H1 (cell line): ENCODE results near the gene RAB7B. TPM values are rescaled to one million over a fixed set of nuclear protein-coding genes. Genes with fewer than 3 reads are reported as not detected.

ENCODE experiments used
- CTCF ChIA-PET: fragments of 300-600 bp; sonication (Branson Sonifier 250); formaldehyde crosslinking; loops from one replicate; lab custom pipeline; 2021; ENCODE audit not compliant: partially characterized antibody; lab: Charles Lee
- POLR2A ChIA-PET: fragments of 300-600 bp; sonication (Branson Sonifier 250); formaldehyde crosslinking; loops from one replicate; lab custom pipeline; 2021; ENCODE audit warnings: inconsistent platforms; ENCODE audit not compliant: partially characterized antibody; lab: Charles Lee
- DNase-seq, 2 experiments: peaks; one replicate each; pipeline versions ENCODE4 v3.0.0 to v3.0.0-alpha.2; 2010 to 2022; ENCODE audit warnings: low spot score in 2 of 2, low read depth in 1 of 2, mixed read lengths in 1 of 2
- FAIRE-seq: peaks from 2 replicates; lab custom pipeline; 2011; peaks lifted over from hg19 to GRCh38; lab: Jason Lieb, UNC
- H2AFZ ChIP-seq: 2 replicates; pipeline ENCODE4 v1.8.1; 2012; ENCODE audit warnings: low read length, inconsistent platforms
- H2AK5ac ChIP-seq: 2 replicates; pipeline ENCODE4 v1.6.1; 2013; ENCODE audit warnings: low read depth, low read length
- H2BK120ac ChIP-seq: replicated peaks from 2 replicates; pipeline ENCODE3; 2013; ENCODE audit warnings: low read depth, low read length, inconsistent platforms
- H2BK12ac ChIP-seq: 2 replicates; pipeline ENCODE4 v1.6.1; 2013; ENCODE audit warnings: low read depth, low read length
- H2BK15ac ChIP-seq: 2 replicates; pipeline ENCODE4 v1.6.1; 2013; ENCODE audit warnings: low read length
- H2BK20ac ChIP-seq: 2 replicates; pipeline ENCODE4 v1.6.1; 2013; ENCODE audit warnings: low read length
- H2BK5ac ChIP-seq: 2 replicates; pipeline ENCODE4 v1.6.1; 2013; ENCODE audit warnings: low read depth, low read length
- H3K14ac ChIP-seq: 2 replicates; pipeline ENCODE4 v1.6.1; 2013; ENCODE audit warnings: inconsistent platforms; ENCODE audit not compliant: insufficient read length
- H3K18ac ChIP-seq: 2 replicates; pipeline ENCODE4 v1.6.1; 2013; ENCODE audit warnings: low read length; ENCODE audit errors: extremely low read depth
- H3K23ac ChIP-seq: 2 replicates; pipeline ENCODE4 v1.6.1; 2013; ENCODE audit warnings: inconsistent platforms; ENCODE audit not compliant: insufficient read length
- H3K23me2 ChIP-seq: 2 replicates; pipeline ENCODE4 v1.6.1; 2013; ENCODE audit warnings: low read depth, low read length
- H3K27ac ChIP-seq: 2 replicates; pipeline ENCODE4 v1.6.1; 2011; ENCODE audit warnings: low read depth, low read length, inconsistent platforms
- H3K27me3 ChIP-seq, 4 experiments: replicated peaks in 1 of 4; 1 replicate in 1 of 4; 2 replicates in 3 of 4; pipeline versions ENCODE4 v1.6.1 to v1.8.1; 2011 to 2013; ENCODE audit warnings: low read length in 3 of 4, mild to moderate bottlenecking in 3 of 4, inconsistent platforms in 2 of 4, mixed read lengths in 2 of 4, moderate library complexity in 1 of 4; ENCODE audit not compliant: control insufficient read depth in 3 of 4, insufficient read depth in 3 of 4; ENCODE audit errors: extremely low read depth in 1 of 4
- H3K36me3 ChIP-seq, 4 experiments: 2 replicates each; pipeline versions ENCODE4 v1.6.1 to v1.8.1; 2011 to 2013; ENCODE audit warnings: mild to moderate bottlenecking in 4 of 4, low read length in 3 of 4, moderate library complexity in 2 of 4, control low read depth in 1 of 4, inconsistent platforms in 1 of 4; ENCODE audit not compliant: insufficient read depth in 4 of 4, control insufficient read depth in 2 of 4
- H3K4ac ChIP-seq: replicated peaks from 2 replicates; pipeline ENCODE3; 2013; ENCODE audit warnings: low read length, low read depth, mixed read lengths, inconsistent platforms; ENCODE audit not compliant: insufficient read length
- H3K4me1 ChIP-seq, 4 experiments: replicated peaks in 1 of 4; 1 replicate in 1 of 4; 2 replicates in 3 of 4; pipeline versions ENCODE4 v1.6.1 to v1.8.1; 2011 to 2013; ENCODE audit warnings: low read length in 3 of 4, inconsistent platforms in 2 of 4, mixed read lengths in 1 of 4; ENCODE audit not compliant: insufficient read depth in 4 of 4, control insufficient read depth in 3 of 4
- H3K4me2 ChIP-seq, 2 experiments: 2 replicates each; pipeline versions ENCODE4 v1.6.1 to v1.8.1; 2011 to 2013; ENCODE audit warnings: low read depth in 2 of 2, low read length in 2 of 2, control low read depth in 1 of 2, inconsistent platforms in 1 of 2, mild to moderate bottlenecking in 1 of 2; ENCODE audit not compliant: insufficient read depth in 1 of 2
- H3K4me3 ChIP-seq, 4 experiments: fragments of 200-600, 300-600 bp in 1 of 4; sonication (generic), shearing (Covaris generic), sonication (Bioruptor Twin) in 1 of 4; 2 replicates each; pipeline versions ENCODE4 v1.5.1 to v1.8.1; 2011 to 2016; ENCODE audit warnings: low read length in 4 of 4, low read depth in 3 of 4, control low read depth in 2 of 4, inconsistent platforms in 2 of 4, mild to moderate bottlenecking in 2 of 4, mixed read lengths in 1 of 4, moderate library complexity in 1 of 4; ENCODE audit not compliant: insufficient read depth in 2 of 4; ENCODE audit errors: extremely low read depth in 1 of 4
- H3K56ac ChIP-seq: replicated peaks from 2 replicates; pipeline ENCODE3; 2013; ENCODE audit warnings: low read depth, mild to moderate bottlenecking, mixed read lengths, low read length, inconsistent platforms; ENCODE audit not compliant: insufficient read length
- H3K79me1 ChIP-seq: 2 replicates; pipeline ENCODE4 v1.6.1; 2013; ENCODE audit warnings: low read depth, low read length, control low read depth
- H3K79me2 ChIP-seq, 2 experiments: 2 replicates each; pipeline versions ENCODE4 v1.6.1 to v1.8.1; 2012 to 2013; ENCODE audit warnings: low read length in 2 of 2, mild to moderate bottlenecking in 2 of 2, inconsistent platforms in 1 of 2; ENCODE audit not compliant: insufficient read depth in 2 of 2, control insufficient read depth in 1 of 2
- H3K9ac ChIP-seq, 4 experiments: replicated peaks in 1 of 4; 1 replicate in 1 of 4; 2 replicates in 3 of 4; pipeline versions ENCODE4 v1.6.1 to v1.8.1; 2011 to 2013; ENCODE audit warnings: low read depth in 3 of 4, low read length in 3 of 4, control low read depth in 2 of 4, mild to moderate bottlenecking in 2 of 4, moderate library complexity in 2 of 4, inconsistent platforms in 1 of 4; ENCODE audit errors: extremely low read depth in 1 of 4
- H3K9me3 ChIP-seq, 2 experiments: 2 replicates each; pipeline versions ENCODE4 v1.6.1 to v1.8.1; 2012 to 2013; ENCODE audit warnings: mild to moderate bottlenecking in 2 of 2, moderate library complexity in 2 of 2, control low read depth in 1 of 2, inconsistent platforms in 1 of 2, low read depth in 1 of 2, low read length in 1 of 2, mixed read lengths in 1 of 2; ENCODE audit not compliant: insufficient read depth in 2 of 2
- H4K20me1 ChIP-seq, 2 experiments: replicated peaks in 1 of 2; 2 replicates each; pipeline versions ENCODE3 to v1.8.1; 2011 to 2013; ENCODE audit warnings: inconsistent platforms in 2 of 2, low read length in 2 of 2, mild to moderate bottlenecking in 1 of 2; ENCODE audit not compliant: insufficient read depth in 2 of 2, control insufficient read depth in 1 of 2
- H4K5ac ChIP-seq: 2 replicates; pipeline ENCODE4 v1.6.1; 2013; ENCODE audit warnings: low read length, low read depth, mixed read lengths, inconsistent platforms; ENCODE audit not compliant: insufficient read length
- H4K8ac ChIP-seq: 2 replicates; pipeline ENCODE4 v1.8.0; 2013; ENCODE audit warnings: mild to moderate bottlenecking, moderate library complexity, low read length, inconsistent platforms; ENCODE audit not compliant: insufficient read depth; ENCODE audit errors: extremely low read depth
- H4K91ac ChIP-seq: replicated peaks from 2 replicates; pipeline ENCODE3; 2013; ENCODE audit warnings: low read length, mixed read lengths, inconsistent platforms; ENCODE audit not compliant: insufficient read length
- CBX5 ChIP-seq: fragments of 300-800, 300-1000 bp; sonication (generic); IDR thresholded peaks from 2 replicates; pipeline ENCODE4 v1.7.1; 2016; ENCODE audit warnings: antibody characterized with exemption, low read length, low read depth
- CBX8 ChIP-seq: fragments of 300-800, 300-1000 bp; sonication (generic); IDR thresholded peaks from 2 replicates; pipeline ENCODE4 v1.7.1; 2016; ENCODE audit warnings: low read depth, low read length, borderline replicate concordance
- CEBPB ChIP-seq: IDR thresholded peaks from 2 replicates; pipeline ENCODE4 v1.6.1; 2012; ENCODE audit warnings: low read depth, low read length
- GABPA ChIP-seq: IDR thresholded peaks from 2 replicates; pipeline ENCODE4 v1.6.1; 2011; ENCODE audit warnings: mild to moderate bottlenecking, low read length, moderate library complexity, borderline replicate concordance; ENCODE audit not compliant: insufficient read depth
- HDAC6 ChIP-seq: IDR thresholded peaks from one replicate; pipeline ENCODE4 v1.7.1; 2012; ENCODE audit warnings: low read depth, mild to moderate bottlenecking, inconsistent platforms, low read length, moderate library complexity
- MAFK ChIP-seq: IDR thresholded peaks from 2 replicates; pipeline ENCODE4 v1.6.1; 2012; ENCODE audit warnings: low read depth, mild to moderate bottlenecking, improper control_type of control experiment, low read length
- NANOG ChIP-seq: IDR thresholded peaks from 2 replicates; pipeline ENCODE4 v1.6.1; 2011; ENCODE audit warnings: low read length, low read depth, mild to moderate bottlenecking, inconsistent platforms; ENCODE audit not compliant: insufficient read depth, poor library complexity, severe bottlenecking
- PHF8 ChIP-seq: fragments of 200-600 bp; sonication (generic); conservative IDR thresholded peaks from 2 replicates; pipeline ENCODE4 v1.7.1; 2012; ENCODE audit warnings: low read depth, mild to moderate bottlenecking, inconsistent platforms, low read length, moderate library complexity
- RBBP5 ChIP-seq: IDR thresholded peaks from 2 replicates; pipeline ENCODE4 v1.7.1; 2012; ENCODE audit warnings: low read depth, mild to moderate bottlenecking, inconsistent platforms, low read length, moderate library complexity, borderline replicate concordance
- RNF2 ChIP-seq: fragments of 200-900, 300-1000 bp; sonication (generic); IDR thresholded peaks from 2 replicates; pipeline ENCODE4 v1.7.1; 2016; ENCODE audit warnings: borderline replicate concordance, low read depth, mild to moderate bottlenecking, antibody characterized with exemption, low read length; ENCODE audit not compliant: poor library complexity, severe bottlenecking; ENCODE audit errors: missing control alignments
- SP2 ChIP-seq: IDR thresholded peaks from 2 replicates; pipeline ENCODE4 v1.6.1; 2012; ENCODE audit warnings: mild to moderate bottlenecking, low read length, inconsistent platforms
- WGBS, 2 experiments: shearing (Covaris generic) in 1 of 2; methylation state at CpG; one replicate each; pipeline versions ENCODE4 v1.1.6 to v1.1.7; 2013 to 2015; ENCODE audit warnings: low lambda C conversion rate in 2 of 2, mixed read lengths in 2 of 2, inconsistent platforms in 1 of 2, low coverage in 1 of 2, missing lambda C conversion rate in 1 of 2; ENCODE audit not compliant: insufficient replicate concordance in 2 of 2, insufficient coverage in 1 of 2, insufficient read length in 1 of 2; ENCODE audit errors: extremely low coverage in 1 of 2, missing lambda C conversion rate in 1 of 2; 5-methylcytosine and 5-hydroxymethylcytosine counted together
- polyA plus RNA-seq, 7 experiments: library from polyadenylated mRNA; depleted of rRNA in 3 of 7; stranded (reverse) in 5 of 7; unstranded in 2 of 7; fragments of >200 nt in 5 of 7; fragments of 200-250 nt in 2 of 7; gene quantifications; 1 replicate in 5 of 7; 2 replicates in 1 of 7; 4 replicates in 1 of 7; pipeline versions ENCODE4 v1.2.1 to v1.2.3, GENCODE V29; 2011 to 2013; ENCODE audit warnings: missing spikeins in 2 of 7, mixed read lengths in 2 of 7
- total RNA-seq: library from RNA; stranded (reverse); fragmentation: NEBNext Ultra II Directional; extraction: Animal tissue kit (Norgen Biotek cat#: 25700); gene quantifications from 2 replicates; pipeline ENCODE4 v1.2.1, GENCODE V29; 2021
- TF ChIP-seq, protein P1 (sequence below): IDR thresholded peaks from 2 replicates; pipeline ENCODE4 v1.6.1; 2011; ENCODE audit warnings: low read length, improper control_type of control experiment

Gene RAB7B
- total and polyA plus RNA-seq, 2 of the 8 experiments (the other 6 are each of a cell fraction or from before 2014, with no cell fraction given), result 0.05 TPM; not detected in 1

DNA sequence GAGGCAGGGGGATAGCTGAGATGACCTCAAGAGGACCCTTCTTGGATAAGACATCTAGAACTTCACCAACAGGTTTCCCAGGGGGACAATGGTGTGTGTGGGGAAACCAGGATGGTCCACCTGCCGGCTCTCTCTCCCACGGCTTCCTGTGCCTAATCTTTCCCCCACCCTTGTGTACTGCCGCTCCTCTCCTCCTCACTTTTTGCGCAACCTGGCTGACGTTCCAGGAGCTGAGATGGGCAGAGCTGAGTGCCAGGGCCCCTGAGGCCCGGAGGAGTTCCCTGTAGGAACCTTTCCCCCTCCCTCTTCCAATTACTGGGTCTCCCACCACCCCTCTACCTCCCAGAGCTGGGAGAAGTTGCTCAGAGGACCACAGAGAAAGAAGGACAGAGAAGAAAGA is 66.9 kb downstream of the RAB7B start:
- no peak overlapping the region for H2BK15ac ChIP-seq
- no peak overlapping the region for H3K18ac ChIP-seq
- no peak overlapping the region for H3K4ac ChIP-seq
- H2BK120ac ChIP-seq, result no peak overlapping the region
- ChIA-PET POLR2A (no interaction called here), CTCF (interaction anchor here (1.3 kb wide), 1 partner anchor 41 kb away, joined by 4 read pairs; no protein-coding TSS in a partner anchor)
- no peaks in the 10 kb centered on the region; the same call in 1 of the 2 replicates for H3K23me2 ChIP-seq
- no peak overlapping the region for H3K14ac ChIP-seq
- H3K4me1 ChIP-seq, result peaks cover 9 to 22% (median 16%) of the 10 kb centered on the region in 4 experiments
- DNase-seq (no peak), FAIRE-seq (no peak)
- H4K20me1 ChIP-seq, result no peaks in the 10 kb centered on the region
- H4K5ac ChIP-seq, result no peak overlapping the region
- no peaks in the 10 kb centered on the region for H3K9me3 ChIP-seq
- H4K8ac ChIP-seq, result no peak overlapping the region; the same call in 1 of the 2 replicates
- H3K23ac ChIP-seq, result no peak overlapping the region
- H2AK5ac ChIP-seq, result no peak overlapping the region
- H3K4me2 ChIP-seq, result no peak overlapping the region
- 91% methylated on average over 6 of the region's 6 CpGs; no CpG with 5 or more reads in 1 of the 2 experiments for WGBS, 2 experiments
- H3K79me1 ChIP-seq, result no peaks in the 10 kb centered on the region
- no peak overlapping the region for H3K4me3 ChIP-seq
- H3K9ac ChIP-seq, result no peak overlapping the region
- no peaks in the 10 kb centered on the region; a peak in 1 of 7 replicates for H3K27me3 ChIP-seq
- H3K36me3 ChIP-seq, result no peaks in the 10 kb centered on the region
- no peak overlapping the region for H3K27ac ChIP-seq
- H2BK20ac ChIP-seq, result no peak overlapping the region
- no peaks in the 10 kb centered on the region for H3K79me2 ChIP-seq
- no peak overlapping the region for H2AFZ ChIP-seq
- H4K91ac ChIP-seq, result peak overlapping the region; percentile 22
- no peak overlapping the region for H3K56ac ChIP-seq
- no peak overlapping the region for H2BK5ac ChIP-seq
- 0 out of 2 replicates have a peak overlapping the region, but pooled peaks have one; percentile 14 for H2BK12ac ChIP-seq
- TF ChIP-seq, protein P1, sequence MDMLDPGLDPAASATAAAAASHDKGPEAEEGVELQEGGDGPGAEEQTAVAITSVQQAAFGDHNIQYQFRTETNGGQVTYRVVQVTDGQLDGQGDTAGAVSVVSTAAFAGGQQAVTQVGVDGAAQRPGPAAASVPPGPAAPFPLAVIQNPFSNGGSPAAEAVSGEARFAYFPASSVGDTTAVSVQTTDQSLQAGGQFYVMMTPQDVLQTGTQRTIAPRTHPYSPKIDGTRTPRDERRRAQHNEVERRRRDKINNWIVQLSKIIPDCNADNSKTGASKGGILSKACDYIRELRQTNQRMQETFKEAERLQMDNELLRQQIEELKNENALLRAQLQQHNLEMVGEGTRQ, result no peak
- TF ChIP-seq PHF8, result no peak
- TF ChIP-seq CEBPB, result no peak
- no peak for TF ChIP-seq CBX5
- TF ChIP-seq GABPA, result no peak
- no peak for TF ChIP-seq HDAC6
- no peak for TF ChIP-seq RBBP5
- no peak for TF ChIP-seq RNF2
- TF ChIP-seq MAFK, result no peak
- no peak for TF ChIP-seq CBX8
- no peak for TF ChIP-seq NANOG
- TF ChIP-seq SP2, result no peak
